Measurements from ENCODE around the gene ARPC4. TPM values are rescaled to one million over a fixed set of nuclear protein-coding genes. Genes with fewer than 3 reads are reported as not detected.

The ARPC4 gene
- total RNA-seq, 1 experiment from 2014 or later = 152 TPM

- no peak for DNase-seq (ENCODE audit: low spot score)
- no TSS peak for BruUV-seq (replicated peaks)
- ChIA-PET CTCF (no interaction called here), POLR2A (ENCODE audit: low non-redundant PET) (no interaction called here)
- peaks cover 83% of the 10 kb centered on the region for H3K36me3 ChIP-seq (ENCODE audit: insufficient read depth, low read length, poor library complexity, severe bottlenecking)
- H3K27ac ChIP-seq (ENCODE audit: low read depth, low read length, poor library complexity, severe bottlenecking) = no peak overlapping the region
- H3K4me3 ChIP-seq (ENCODE audit: low read depth, low read length, poor library complexity, severe bottlenecking) = no peak overlapping the region
- TF ChIP-seq EZH2 (IDR thresholded peaks at IDR 0.05; ENCODE audit: borderline replicate concordance, low read depth, low read length, poor library complexity, severe bottlenecking) (no peak), CTCF (conservative IDR thresholded peaks at IDR 0.05; ENCODE audit: low read depth, low read length) (no peak)
- H3K4me1 ChIP-seq (ENCODE audit: insufficient read depth, low read length, poor library complexity, severe bottlenecking) = peaks cover 5% of the 10 kb centered on the region
- intact Hi-C loops (cut with micrococcal nuclease; ENCODE audit: unreplicated experiment) = no loop called here
- H3K27me3 ChIP-seq (replicated peaks; ENCODE audit: insufficient read depth, low read depth, low read length, poor library complexity) = no peaks in the 10 kb centered on the region
- no peaks in the 10 kb centered on the region for H3K9me3 ChIP-seq (ENCODE audit: low read depth, low read length, poor library complexity, severe bottlenecking)
Measured at GRCh38 chr3:9745521-9745920, 47.4 kb upstream of the ARPC4 start.

GRCh38 chr3:9746330-9746729 is 46.6 kb upstream of the ARPC4 start:
- no TSS peak for BruUV-seq (replicated peaks)
- intact Hi-C loops (cut with micrococcal nuclease; ENCODE audit: unreplicated experiment) = no loop called here
- Histone ChIP-seq H3K9me3 (ENCODE audit: low read depth, low read length, poor library complexity, severe bottlenecking) (no peaks in the 10 kb centered on the region), H3K4me1 (ENCODE audit: insufficient read depth, low read length, poor library complexity, severe bottlenecking) (peaks cover 5% of the 10 kb centered on the region), H3K27ac (ENCODE audit: low read depth, low read length, poor library complexity, severe bottlenecking) (no peak overlapping the region), H3K4me3 (ENCODE audit: low read depth, low read length, poor library complexity, severe bottlenecking) (no peak overlapping the region), H3K27me3 (replicated peaks; ENCODE audit: insufficient read depth, low read depth, low read length, poor library complexity) (no peaks in the 10 kb centered on the region), H3K36me3 (ENCODE audit: insufficient read depth, low read length, poor library complexity, severe bottlenecking) (peaks cover 76% of the 10 kb centered on the region)
- ChIA-PET CTCF (no interaction called here), POLR2A (ENCODE audit: low non-redundant PET) (no interaction called here)
- no peak for TF ChIP-seq CTCF (conservative IDR thresholded peaks at IDR 0.05; ENCODE audit: low read depth, low read length)
- no peak for TF ChIP-seq EZH2 (IDR thresholded peaks at IDR 0.05; ENCODE audit: borderline replicate concordance, low read depth, low read length, poor library complexity, severe bottlenecking)
- DNase-seq (ENCODE audit: low spot score) = no peak

- H3K9me3 ChIP-seq (ENCODE audit: low read depth, low read length, poor library complexity, severe bottlenecking) = no peaks in the 10 kb centered on the region
- intact Hi-C loops (cut with micrococcal nuclease; ENCODE audit: unreplicated experiment) = no loop called here
- CTCF ChIA-PET = no interaction called here
- no TSS peak for BruUV-seq (replicated peaks)
- TF ChIP-seq CTCF (conservative IDR thresholded peaks at IDR 0.05; ENCODE audit: low read depth, low read length) (no peak), EZH2 (IDR thresholded peaks at IDR 0.05; ENCODE audit: borderline replicate concordance, low read depth, low read length, poor library complexity, severe bottlenecking) (no peak)
- no peak for DNase-seq (ENCODE audit: low spot score)
- no peak overlapping the region for H3K4me3 ChIP-seq (ENCODE audit: low read depth, low read length, poor library complexity, severe bottlenecking)
- H3K36me3 ChIP-seq (ENCODE audit: insufficient read depth, low read length, poor library complexity, severe bottlenecking) = peaks cover 76% of the 10 kb centered on the region
- peaks cover 5% of the 10 kb centered on the region for H3K4me1 ChIP-seq (ENCODE audit: insufficient read depth, low read length, poor library complexity, severe bottlenecking)
- POLR2A ChIA-PET (ENCODE audit: low non-redundant PET) = no interaction called here
- no peaks in the 10 kb centered on the region for H3K27me3 ChIP-seq (replicated peaks; ENCODE audit: insufficient read depth, low read depth, low read length, poor library complexity)
- no peak overlapping the region for H3K27ac ChIP-seq (ENCODE audit: low read depth, low read length, poor library complexity, severe bottlenecking)
Measured at GRCh38 chr3:9747267-9747666, 45.6 kb upstream of the ARPC4 start.

Measured in A673 (cell line).